Left ventricle myocardium inferior (tissue), 1 donor: ENCODE data around the gene RTN4IP1. TPM values are rescaled to one million over a fixed set of nuclear protein-coding genes. Genes with fewer than 3 reads are reported as not detected.
A peak's percentile ranks its signal among the peaks of the same experiment; 100 is the strongest.

ENCODE experiments used
- DNase-seq: peaks from one replicate; pipeline ENCODE4 v3.0.0-alpha.2; 2020
- H3K27ac ChIP-seq: fragments of 200-600 bp; replicated peaks from 2 replicates; pipeline ENCODE4 v1.8.0; 2021
- H3K27me3 ChIP-seq: fragments of 200-600 bp; 2 replicates; pipeline ENCODE4 v1.8.0; 2021; ENCODE audit warnings: low read depth
- H3K36me3 ChIP-seq: fragments of 200-600 bp; 2 replicates; pipeline ENCODE4 v1.8.0; 2021
- H3K4me1 ChIP-seq: fragments of 200-600 bp; 2 replicates; pipeline ENCODE4 v1.8.0; 2021
- H3K4me3 ChIP-seq: fragments of 200-600 bp; 2 replicates; pipeline ENCODE4 v1.8.0; 2021; ENCODE audit warnings: mild to moderate bottlenecking, moderate library complexity
- H3K9me3 ChIP-seq: fragments of 200-600 bp; replicated peaks from 2 replicates; pipeline ENCODE4 v1.8.0; 2021
- CTCF ChIP-seq: fragments of 200-600 bp; IDR thresholded peaks from 2 replicates; pipeline ENCODE4 v1.8.0; 2021; ENCODE audit warnings: antibody characterized with exemption, mild to moderate bottlenecking, borderline replicate concordance
- intact Hi-C: fragments of 100-400 bp; cut with micrococcal nuclease; formaldehyde crosslinking; loops from one replicate; pipeline ENCODE4 v1.11.0; 2022
- total RNA-seq: library from RNA; stranded (reverse); fragmentation: NEBNext Ultra II Directional; extraction: Animal tissue kit (Norgen Biotek cat#: 25700); gene quantifications from one replicate; pipeline ENCODE4 v1.2.1, GENCODE V29; 2021
- donor health status: DM: no; HTN: yes; CAD: no; lungs with severe emphysema.

The RTN4IP1 gene
- total RNA-seq, 1 donor from 2014 or later: 21.5 TPM

- Histone ChIP-seq H3K27me3 (no peaks in the 10 kb centered on the region), H3K9me3 (no peaks in the 10 kb centered on the region), H3K4me3 (no peak overlapping the region), H3K27ac (no peak overlapping the region), H3K36me3 (no peaks in the 10 kb centered on the region), H3K4me1 (no peaks in the 10 kb centered on the region)
- no peak for TF ChIP-seq CTCF
- intact Hi-C loops: no loop called here
- DNase-seq: no peak
Observed at GRCh38 chr6:106525882-106526275, 103.4 kb downstream of the RTN4IP1 start.

- Histone ChIP-seq H3K27ac (peak overlapping the region; percentile 11), H3K36me3 (no peaks in the 10 kb centered on the region), H3K4me1 (no peaks in the 10 kb centered on the region), H3K4me3 (peak overlapping the region; percentile 47), H3K27me3 (no peaks in the 10 kb centered on the region), H3K9me3 (no peaks in the 10 kb centered on the region)
- TF ChIP-seq CTCF: no peak
- intact Hi-C loops: no loop called here
- DNase-seq: no peak
Observed at GRCh38 chr6:106525107-106525881, 104.0 kb downstream of the RTN4IP1 start.

GRCh38 chr6:106522562-106523250 lies 106.6 kb downstream of the RTN4IP1 start:
- no peak overlapping the region for H3K27ac ChIP-seq
- intact Hi-C loops: no loop called here
- no peaks in the 10 kb centered on the region for H3K27me3 ChIP-seq
- no peaks in the 10 kb centered on the region for H3K9me3 ChIP-seq
- DNase-seq: no peak
- TF ChIP-seq CTCF: no peak
- H3K4me1 ChIP-seq: no peaks in the 10 kb centered on the region
- no peaks in the 10 kb centered on the region for H3K36me3 ChIP-seq
- H3K4me3 ChIP-seq: no peak overlapping the region

Other genes starting within 250 kb of the RTN4IP1 start
- 23.1 TPM for gene QRSL1, start 80 bp upstream of the RTN4IP1 start, total RNA-seq